Mesenchymal stem cell (in vitro differentiated cells and primary cell): ENCODE data around the gene CEMIP.
A peak's percentile ranks its signal among the peaks of the same experiment; 100 is the strongest.

ENCODE experiments used
- DNase-seq: peaks from one replicate; pipeline ENCODE4 v3.0.0-alpha.2; 2013
- H2AFZ ChIP-seq: one replicate; pipeline ENCODE4 v1.6.1; 2013; ENCODE audit warnings: low read depth, mild to moderate bottlenecking, control low read depth, inconsistent platforms, low read length, moderate library complexity
- H2AK5ac ChIP-seq: 2 replicates; pipeline ENCODE4 v1.6.1; 2013; ENCODE audit warnings: low read length, moderate library complexity, mild to moderate bottlenecking, inconsistent platforms; ENCODE audit not compliant: severe bottlenecking
- H2BK120ac ChIP-seq: one replicate; pipeline ENCODE4 v1.6.1; 2013; ENCODE audit warnings: low read depth, mild to moderate bottlenecking, inconsistent platforms, low read length, moderate library complexity
- H2BK12ac ChIP-seq, 2 experiments: one replicate each; pipeline ENCODE4 v1.6.1; 2013; ENCODE audit warnings: inconsistent platforms in 2 of 2, low read length in 2 of 2, mild to moderate bottlenecking in 2 of 2, moderate library complexity in 2 of 2, control low read depth in 1 of 2
- H2BK15ac ChIP-seq: one replicate; pipeline ENCODE4 v1.6.1; 2013; ENCODE audit warnings: mild to moderate bottlenecking, low read depth, inconsistent platforms; ENCODE audit not compliant: poor library complexity, severe bottlenecking
- H2BK5ac ChIP-seq: 2 replicates; pipeline ENCODE4 v1.6.1; 2013; ENCODE audit warnings: low read depth, mild to moderate bottlenecking, low read length, control low read depth, inconsistent platforms; ENCODE audit not compliant: poor library complexity, severe bottlenecking
- H3K14ac ChIP-seq, 2 experiments: one replicate each; pipeline ENCODE4 v1.6.1; 2013; ENCODE audit warnings: inconsistent platforms in 2 of 2, low read length in 2 of 2, control low read depth in 1 of 2, mild to moderate bottlenecking in 1 of 2, moderate library complexity in 1 of 2
- H3K18ac ChIP-seq, 2 experiments: one replicate each; pipeline ENCODE4 v1.6.1; 2013; ENCODE audit warnings: inconsistent platforms in 2 of 2, low read length in 2 of 2, control low read depth in 1 of 2, low read depth in 1 of 2, mild to moderate bottlenecking in 1 of 2
- H3K23ac ChIP-seq, 2 experiments: one replicate each; pipeline ENCODE4 v1.6.1; 2013; ENCODE audit warnings: inconsistent platforms in 2 of 2, low read length in 2 of 2, mild to moderate bottlenecking in 2 of 2, moderate library complexity in 2 of 2, control low read depth in 1 of 2
- H3K27ac ChIP-seq: 2 replicates; pipeline ENCODE4 v1.5.1; 2013; ENCODE audit warnings: mild to moderate bottlenecking, moderate library complexity, low read length, control low read depth, inconsistent platforms; ENCODE audit not compliant: poor library complexity, severe bottlenecking
- H3K27me3 ChIP-seq, 2 experiments: 2 replicates each; pipeline versions ENCODE4 v1.6.1 to v1.7.0; 2013; ENCODE audit warnings: low read length in 2 of 2, mild to moderate bottlenecking in 2 of 2, moderate library complexity in 2 of 2, control low read depth in 1 of 2, inconsistent platforms in 1 of 2; ENCODE audit not compliant: control insufficient read depth in 1 of 2, insufficient read depth in 1 of 2
- H3K36me3 ChIP-seq, 2 experiments: 2 replicates each; pipeline versions ENCODE4 v1.6.1 to v1.7.0; 2013; ENCODE audit warnings: low read length in 2 of 2, control low read depth in 1 of 2, inconsistent platforms in 1 of 2, low read depth in 1 of 2, mild to moderate bottlenecking in 1 of 2; ENCODE audit not compliant: insufficient read depth in 2 of 2, control insufficient read depth in 1 of 2
- H3K4ac ChIP-seq, 2 experiments: one replicate each; pipeline ENCODE4 v1.6.1; 2013; ENCODE audit warnings: inconsistent platforms in 2 of 2, low read length in 2 of 2, mild to moderate bottlenecking in 2 of 2, moderate library complexity in 2 of 2, control low read depth in 1 of 2, low read depth in 1 of 2
- H3K4me1 ChIP-seq: 2 replicates; pipeline ENCODE4 v1.6.1; 2013; ENCODE audit warnings: low read depth, low read length, control low read depth; ENCODE audit not compliant: control insufficient read depth, insufficient read depth
- H3K4me2 ChIP-seq: 2 replicates; pipeline ENCODE4 v1.6.1; 2013; ENCODE audit warnings: low read length, mild to moderate bottlenecking, inconsistent platforms; ENCODE audit not compliant: poor library complexity, severe bottlenecking
- H3K4me3 ChIP-seq, 2 experiments: 2 replicates each; pipeline versions ENCODE4 v1.5.1 to v1.7.0; 2013; ENCODE audit warnings: low read length in 2 of 2, mild to moderate bottlenecking in 2 of 2, control low read depth in 1 of 2, low read depth in 1 of 2; ENCODE audit not compliant: insufficient read depth in 1 of 2
- H3K79me1 ChIP-seq: replicated peaks from 2 replicates; pipeline ENCODE4 v1.6.1; 2013; ENCODE audit warnings: mild to moderate bottlenecking, control low read depth, low read length, inconsistent platforms; ENCODE audit not compliant: poor library complexity, severe bottlenecking
- H3K9ac ChIP-seq: 2 replicates; pipeline ENCODE4 v1.7.0; 2013; ENCODE audit warnings: mild to moderate bottlenecking, low read length, moderate library complexity
- H3K9me3 ChIP-seq: 2 replicates; pipeline ENCODE4 v1.7.0; 2013; ENCODE audit warnings: mild to moderate bottlenecking, low read length; ENCODE audit not compliant: control insufficient read depth
- H4K8ac ChIP-seq: one replicate; pipeline ENCODE4 v1.6.1; 2013; ENCODE audit warnings: inconsistent platforms, mild to moderate bottlenecking, low read length, moderate library complexity
- H4K91ac ChIP-seq: one replicate; pipeline ENCODE4 v1.6.1; 2013; ENCODE audit warnings: mild to moderate bottlenecking, low read length, inconsistent platforms
- WGBS: methylation state at CpG from one replicate; pipeline ENCODE4 v1.1.7; 2013; ENCODE audit warnings: mixed read lengths; 5-methylcytosine and 5-hydroxymethylcytosine counted together

Gene CEMIP

DNA sequence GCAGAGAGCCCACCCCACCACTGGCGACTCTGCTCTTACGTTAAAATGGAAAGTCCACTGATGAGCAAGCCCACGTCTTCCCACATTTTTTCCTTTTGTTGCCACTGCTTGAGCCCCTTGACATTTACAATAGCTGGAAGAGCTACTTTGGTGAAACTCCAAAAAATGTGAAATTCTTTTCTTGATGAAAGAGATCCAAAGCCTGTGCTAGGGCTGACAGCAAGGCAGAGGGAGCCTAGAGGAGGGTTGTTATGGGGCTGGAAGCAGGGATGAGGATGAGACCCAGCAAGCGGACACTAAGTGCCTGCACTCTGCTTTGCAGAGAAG is 97.1 kb downstream of the CEMIP start:
- no peaks in the 10 kb centered on the region for H3K79me1 ChIP-seq
- H3K27ac ChIP-seq: no peak overlapping the region
- peak overlapping the region in 1 of 2 experiments; percentile 31 for H3K14ac ChIP-seq
- no peaks in the 10 kb centered on the region for H3K27me3 ChIP-seq
- no peak overlapping the region for H2BK120ac ChIP-seq
- no peak overlapping the region for H3K4me2 ChIP-seq
- H3K9ac ChIP-seq: no peak overlapping the region
- no peak overlapping the region for H2BK5ac ChIP-seq
- no peak overlapping the region for H2AK5ac ChIP-seq
- H3K23ac ChIP-seq: no peak overlapping the region
- no peak for DNase-seq
- peak overlapping the region; percentile 14 to 74 for H3K18ac ChIP-seq
- no peaks in the 10 kb centered on the region for H3K9me3 ChIP-seq
- peak overlapping the region in 1 of 2 experiments; percentile 58 for H2BK12ac ChIP-seq
- no peak overlapping the region for H4K91ac ChIP-seq
- no peaks in the 10 kb centered on the region for H3K4me1 ChIP-seq
- H2BK15ac ChIP-seq: no peak overlapping the region
- H3K4me3 ChIP-seq: no peak overlapping the region
- no peak overlapping the region for H4K8ac ChIP-seq
- 94% methylated on average over 4 of the region's 4 CpGs for WGBS
- peaks cover 0 to 98% of the 10 kb centered on the region in 2 experiments for H3K36me3 ChIP-seq
- no peak overlapping the region for H2AFZ ChIP-seq
- H3K4ac ChIP-seq: no peak overlapping the region

- peak overlapping the region; percentile 77 for H4K91ac ChIP-seq
- H2AFZ ChIP-seq: no peak overlapping the region
- WGBS: 62% methylated on average over 3 of the region's 3 CpGs
- H2BK12ac ChIP-seq: peak overlapping the region in 1 of 2 experiments; percentile 65
- H3K27ac ChIP-seq: no peak overlapping the region
- H3K27me3 ChIP-seq: no peaks in the 10 kb centered on the region
- H3K23ac ChIP-seq: no peak overlapping the region
- no peak overlapping the region for H2BK15ac ChIP-seq
- peak overlapping the region in 1 of 2 experiments; percentile 35 for H3K14ac ChIP-seq
- H2BK5ac ChIP-seq: no peak overlapping the region
- peaks cover 0 to 100% of the 10 kb centered on the region in 2 experiments for H3K36me3 ChIP-seq
- H2AK5ac ChIP-seq: no peak overlapping the region
- H3K4ac ChIP-seq: peak overlapping the region; percentile 20 to 65
- no peaks in the 10 kb centered on the region for H3K9me3 ChIP-seq
- no peaks in the 10 kb centered on the region for H3K4me1 ChIP-seq
- DNase-seq: peak; percentile 81
- no peak overlapping the region for H3K4me3 ChIP-seq
- peak overlapping the region; percentile 59 for H4K8ac ChIP-seq
- H2BK120ac ChIP-seq: no peak overlapping the region
- H3K9ac ChIP-seq: no peak overlapping the region
- peak overlapping the region; percentile 61 to 77 for H3K18ac ChIP-seq
- H3K79me1 ChIP-seq: no peaks in the 10 kb centered on the region
- no peak overlapping the region for H3K4me2 ChIP-seq
Observed at GRCh38 chr15:80878242-80878866, 99.2 kb downstream of the CEMIP start.

DNA sequence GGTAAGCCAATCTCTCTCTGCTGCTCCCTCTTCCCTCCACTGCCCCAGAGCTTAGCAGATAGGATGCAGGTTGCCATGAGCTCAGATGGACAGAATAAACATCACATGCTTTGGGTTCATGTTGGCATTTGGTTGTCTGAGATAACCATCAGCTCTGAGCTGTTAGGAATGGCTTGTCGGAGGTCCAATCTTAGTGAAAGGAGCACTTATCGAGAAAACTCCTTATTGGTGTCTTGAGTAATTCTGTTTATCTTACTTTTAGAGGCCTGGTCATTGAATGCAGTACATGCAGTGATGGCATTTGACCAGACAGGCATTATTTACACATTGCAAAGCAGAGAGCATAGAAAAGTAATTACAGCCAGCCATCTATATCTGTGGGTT is 99.7 kb downstream of the CEMIP start:
- H3K27ac ChIP-seq: no peak overlapping the region
- 49% methylated on average over 2 of the region's 2 CpGs for WGBS
- DNase-seq: peak; percentile 70
- no peak overlapping the region for H3K4me3 ChIP-seq
- no peak overlapping the region for H2BK15ac ChIP-seq
- H3K23ac ChIP-seq: no peak overlapping the region
- no peak overlapping the region for H2AFZ ChIP-seq
- H3K9ac ChIP-seq: no peak overlapping the region
- no peaks in the 10 kb centered on the region for H3K9me3 ChIP-seq
- H3K18ac ChIP-seq: peak overlapping the region; percentile 61 to 77
- H3K14ac ChIP-seq: peak overlapping the region in 1 of 2 experiments; percentile 35
- H4K8ac ChIP-seq: peak overlapping the region; percentile 59
- peak overlapping the region; percentile 77 for H4K91ac ChIP-seq
- no peak overlapping the region for H2BK120ac ChIP-seq
- no peaks in the 10 kb centered on the region for H3K79me1 ChIP-seq
- no peaks in the 10 kb centered on the region for H3K27me3 ChIP-seq
- peak overlapping the region in 1 of 2 experiments; percentile 65 for H3K4ac ChIP-seq
- peaks cover 0 to 100% of the 10 kb centered on the region in 2 experiments for H3K36me3 ChIP-seq
- H3K4me1 ChIP-seq: no peaks in the 10 kb centered on the region
- H2AK5ac ChIP-seq: no peak overlapping the region
- no peak overlapping the region for H3K4me2 ChIP-seq
- H2BK5ac ChIP-seq: no peak overlapping the region
- peak overlapping the region in 1 of 2 experiments; percentile 65 for H2BK12ac ChIP-seq

- no peak overlapping the region for H4K8ac ChIP-seq
- H4K91ac ChIP-seq: peak overlapping the region; percentile 57
- no peak overlapping the region for H2BK5ac ChIP-seq
- peak overlapping the region in 1 of 2 experiments; percentile 63 for H2BK12ac ChIP-seq
- peak overlapping the region in 1 of 2 experiments; percentile 28 for H3K18ac ChIP-seq
- H2AK5ac ChIP-seq: no peak overlapping the region
- no peaks in the 10 kb centered on the region for H3K4me1 ChIP-seq
- no peak overlapping the region for H2AFZ ChIP-seq
- H3K4ac ChIP-seq: no peak overlapping the region
- no peak overlapping the region for H2BK15ac ChIP-seq
- H3K79me1 ChIP-seq: no peaks in the 10 kb centered on the region
- no peaks in the 10 kb centered on the region for H3K9me3 ChIP-seq
- no peak overlapping the region for H3K27ac ChIP-seq
- no peak overlapping the region for H3K4me2 ChIP-seq
- no peak overlapping the region for H3K9ac ChIP-seq
- DNase-seq: no peak
- no peaks in the 10 kb centered on the region for H3K27me3 ChIP-seq
- no peak overlapping the region for H2BK120ac ChIP-seq
- no peak overlapping the region for H3K14ac ChIP-seq
- peaks cover 0 to 100% of the 10 kb centered on the region in 2 experiments for H3K36me3 ChIP-seq
- no peak overlapping the region for H3K4me3 ChIP-seq
- 75% methylated on average over 3 of the region's 3 CpGs for WGBS
- no peak overlapping the region for H3K23ac ChIP-seq
Observed at GRCh38 chr15:80880086-80880485, 100.9 kb downstream of the CEMIP start.
